Endothelial cell of umbilical vein (primary cell): ENCODE data around the gene SIGLEC9.

ENCODE experiments used
- CTCF ChIP-seq, 2 donors: IDR thresholded peaks; 1 replicate in 1 of 2; 2 replicates in 1 of 2; pipeline ENCODE4 v1.5.1; 2011; ENCODE audit warnings: low read length in 2 of 2, mild to moderate bottlenecking in 2 of 2, moderate library complexity in 2 of 2, control low read depth in 1 of 2, inconsistent platforms in 1 of 2, low read depth in 1 of 2; ENCODE audit not compliant: insufficient read depth in 1 of 2; ENCODE audit errors: extremely low read depth in 1 of 2
- EZH2 ChIP-seq: IDR thresholded peaks from 2 replicates; pipeline ENCODE4 v1.6.1; 2012; ENCODE audit warnings: borderline replicate concordance, low read depth, mild to moderate bottlenecking, moderate library complexity, low read length, inconsistent platforms; ENCODE audit not compliant: severe bottlenecking
- GATA2 ChIP-seq: IDR thresholded peaks from 2 replicates; pipeline ENCODE4 v1.7.0; 2011; ENCODE audit warnings: low read depth, mild to moderate bottlenecking, moderate library complexity, mixed read lengths, low read length; ENCODE audit not compliant: insufficient read length, insufficient read depth
- JUN ChIP-seq: IDR thresholded peaks from 2 replicates; pipeline ENCODE4 v1.6.1; 2011; ENCODE audit warnings: borderline replicate concordance, low read depth; ENCODE audit not compliant: insufficient read length, insufficient read depth
- MAX ChIP-seq: IDR thresholded peaks from 2 replicates; pipeline ENCODE4 v1.6.1; 2011; ENCODE audit not compliant: insufficient read depth, insufficient read length
- MYC ChIP-seq: IDR thresholded peaks from one replicate; pipeline ENCODE4 v1.6.1; 2011; ENCODE audit warnings: mild to moderate bottlenecking, low read depth, low read length
- POLR2A ChIP-seq: IDR thresholded peaks from 2 replicates; pipeline ENCODE4 v1.6.1; 2012; ENCODE audit warnings: low read depth, mild to moderate bottlenecking, control low read depth, low read length
- POLR2AphosphoS5 ChIP-seq: IDR thresholded peaks from 2 replicates; pipeline ENCODE4 v1.6.1; 2012; ENCODE audit warnings: low read depth, mild to moderate bottlenecking, control low read depth, low read length, moderate library complexity; ENCODE audit not compliant: insufficient read depth

GRCh38 chr19:51129716-51130115, 5.0 kb downstream of the SIGLEC9 start:
- no peak for TF ChIP-seq POLR2A
- TF ChIP-seq EZH2 = no peak
- TF ChIP-seq CTCF (IDR thresholded peaks at IDR 0.05; ENCODE audit: extremely low read depth in 1 of 2, insufficient read depth in 1 of 2, low read depth in 1 of 2, low read length in 2 of 2) = no peak
- TF ChIP-seq GATA2 = no peak
- TF ChIP-seq POLR2AphosphoS5 = no peak
- no peak for TF ChIP-seq JUN
- TF ChIP-seq MYC = no peak
- no peak for TF ChIP-seq MAX
